Measurements from ENCODE around the gene GRK2. TPM values are rescaled to one million over a fixed set of nuclear protein-coding genes. Genes with fewer than 3 reads are reported as not detected.

The GRK2 gene
- total RNA-seq, 1 experiment from 2014 or later: 56.3 TPM

DNA sequence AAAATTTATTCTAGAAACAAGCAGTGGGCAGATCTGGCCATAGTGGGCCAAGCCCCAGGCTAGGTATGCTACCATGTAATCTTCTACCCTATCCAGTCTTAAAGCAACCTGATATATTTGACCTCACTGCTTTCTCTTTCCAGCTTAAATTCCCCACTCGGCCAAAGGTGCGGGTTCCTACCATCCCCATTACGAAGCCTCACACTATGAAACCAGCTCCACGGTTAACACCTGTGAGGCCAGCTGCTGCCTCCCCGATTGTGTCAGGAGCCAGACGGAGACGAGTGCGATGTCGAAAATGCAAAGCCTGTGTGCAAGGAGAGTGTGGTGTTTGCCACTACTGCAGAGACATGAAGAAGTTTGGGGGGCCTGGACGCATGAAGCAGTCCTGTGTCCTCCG, 21.2 kb upstream of the GRK2 start:
- Mint-ChIP-seq H3K36me3 (ENCODE audit: insufficient read depth in 1 of 3, low read depth in 3 of 3) (peaks cover 60 to 94% (median 73%) of the 10 kb centered on the region in 3 experiments), H3K27me3 (ENCODE audit: low read depth) (no peaks in the 10 kb centered on the region), H3K4me3 (no peak overlapping the region), H3K9me3 (no peaks in the 10 kb centered on the region), H3K27ac (peak overlapping the region; percentile 3 to 52 (median 9); a peak in 2 of 7 replicates), H3K4me1 (peaks cover 21% of the 10 kb centered on the region in 2 experiments)
- no peak overlapping the region for H2AK5ac ChIP-seq (ENCODE audit: insufficient read length, low read length)
- no peak overlapping the region for H3K9ac ChIP-seq (ENCODE audit: extremely low read depth, insufficient read length, low read length)
- H3K14ac ChIP-seq (ENCODE audit: insufficient read depth, low read length): no peak overlapping the region
- H4K91ac ChIP-seq (ENCODE audit: insufficient read length, low read depth, low read length): no peak overlapping the region
- H3K27me3 ChIP-seq (ENCODE audit: insufficient read depth, low read length): no peaks in the 10 kb centered on the region
- no peak overlapping the region for H3T11ph ChIP-seq (ENCODE audit: low read length)
- TF ChIP-seq, protein P1, sequence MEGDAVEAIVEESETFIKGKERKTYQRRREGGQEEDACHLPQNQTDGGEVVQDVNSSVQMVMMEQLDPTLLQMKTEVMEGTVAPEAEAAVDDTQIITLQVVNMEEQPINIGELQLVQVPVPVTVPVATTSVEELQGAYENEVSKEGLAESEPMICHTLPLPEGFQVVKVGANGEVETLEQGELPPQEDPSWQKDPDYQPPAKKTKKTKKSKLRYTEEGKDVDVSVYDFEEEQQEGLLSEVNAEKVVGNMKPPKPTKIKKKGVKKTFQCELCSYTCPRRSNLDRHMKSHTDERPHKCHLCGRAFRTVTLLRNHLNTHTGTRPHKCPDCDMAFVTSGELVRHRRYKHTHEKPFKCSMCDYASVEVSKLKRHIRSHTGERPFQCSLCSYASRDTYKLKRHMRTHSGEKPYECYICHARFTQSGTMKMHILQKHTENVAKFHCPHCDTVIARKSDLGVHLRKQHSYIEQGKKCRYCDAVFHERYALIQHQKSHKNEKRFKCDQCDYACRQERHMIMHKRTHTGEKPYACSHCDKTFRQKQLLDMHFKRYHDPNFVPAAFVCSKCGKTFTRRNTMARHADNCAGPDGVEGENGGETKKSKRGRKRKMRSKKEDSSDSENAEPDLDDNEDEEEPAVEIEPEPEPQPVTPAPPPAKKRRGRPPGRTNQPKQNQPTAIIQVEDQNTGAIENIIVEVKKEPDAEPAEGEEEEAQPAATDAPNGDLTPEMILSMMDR (conservative IDR thresholded peaks at IDR 0.05): no peak
- H4K5ac ChIP-seq (ENCODE audit: insufficient read length, low read depth, low read length): no peak overlapping the region
- H2BK20ac ChIP-seq (ENCODE audit: low read depth, low read length, poor library complexity, severe bottlenecking): no peak overlapping the region
- no peak for DNase-seq
- H2BK12ac ChIP-seq (ENCODE audit: insufficient read length, low read depth, low read length): no peak overlapping the region
- H2BK5ac ChIP-seq (ENCODE audit: insufficient read length, low read length): no peak overlapping the region
- H3K4ac ChIP-seq (ENCODE audit: low read depth, low read length): no peak overlapping the region
- H3K4me1 ChIP-seq (ENCODE audit: insufficient read depth, low read length): no peaks in the 10 kb centered on the region
- H3K18ac ChIP-seq (ENCODE audit: insufficient read length, low read depth, low read length): no peak overlapping the region
- no peak overlapping the region for H3K4me2 ChIP-seq (ENCODE audit: insufficient read depth, insufficient read length, low read length)
- H2BK15ac ChIP-seq (ENCODE audit: low read depth, low read length): no peak overlapping the region
- H3K9me3 ChIP-seq (ENCODE audit: control insufficient read depth, low read depth, low read length): no peaks in the 10 kb centered on the region
- peaks cover 13% of the 10 kb centered on the region for H3K23me2 ChIP-seq (ENCODE audit: insufficient read length, low read depth, low read length, poor library complexity, severe bottlenecking)
- H4K8ac ChIP-seq (replicated peaks; ENCODE audit: insufficient read length, low read depth, low read length): no peak overlapping the region
- H3K27ac ChIP-seq (ENCODE audit: insufficient read length, low read depth, low read length): no peak overlapping the region
- no peak overlapping the region for H3K23ac ChIP-seq (ENCODE audit: insufficient read length, low read depth, low read length)
- H4K20me1 ChIP-seq (ENCODE audit: control insufficient read depth, insufficient read depth, insufficient read length): no peaks in the 10 kb centered on the region
- H3K79me2 ChIP-seq (ENCODE audit: insufficient read depth, low read length): peaks cover 21% of the 10 kb centered on the region; the same call in 1 of the 2 replicates
- no peak overlapping the region for H3K56ac ChIP-seq (ENCODE audit: insufficient read length, low read depth, low read length)
- H2AFZ ChIP-seq (ENCODE audit: low read length): no peak overlapping the region
- H3K79me1 ChIP-seq (ENCODE audit: insufficient read depth, low read depth, low read length, poor library complexity, severe bottlenecking): peaks cover 6% of the 10 kb centered on the region
- no CpG with 5 or more reads among the region's 11 CpGs for WGBS (ENCODE audit: extremely low coverage, insufficient read length, low lambda C conversion rate)
- no peak overlapping the region for H2BK120ac ChIP-seq (ENCODE audit: low read depth, low read length, poor library complexity, severe bottlenecking)

Measured in H9 (cell line).